ENCODE measurements around the gene SSBP4. TPM values are rescaled to one million over a fixed set of nuclear protein-coding genes. Genes with fewer than 3 reads are reported as not detected.

SSBP4 gene
- total and polyA plus RNA-seq, 9 of the 15 experiments (the other 6 are each of a cell fraction or from before 2014, with no cell fraction given) = 1.1 to 189 (median 39.0) TPM

- TF ChIP-seq, protein P1, sequence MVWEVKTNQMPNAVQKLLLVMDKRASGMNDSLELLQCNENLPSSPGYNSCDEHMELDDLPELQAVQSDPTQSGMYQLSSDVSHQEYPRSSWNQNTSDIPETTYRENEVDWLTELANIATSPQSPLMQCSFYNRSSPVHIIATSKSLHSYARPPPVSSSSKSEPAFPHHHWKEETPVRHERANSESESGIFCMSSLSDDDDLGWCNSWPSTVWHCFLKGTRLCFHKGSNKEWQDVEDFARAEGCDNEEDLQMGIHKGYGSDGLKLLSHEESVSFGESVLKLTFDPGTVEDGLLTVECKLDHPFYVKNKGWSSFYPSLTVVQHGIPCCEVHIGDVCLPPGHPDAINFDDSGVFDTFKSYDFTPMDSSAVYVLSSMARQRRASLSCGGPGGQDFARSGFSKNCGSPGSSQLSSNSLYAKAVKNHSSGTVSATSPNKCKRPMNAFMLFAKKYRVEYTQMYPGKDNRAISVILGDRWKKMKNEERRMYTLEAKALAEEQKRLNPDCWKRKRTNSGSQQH (CRISPR knock-in tag; IDR thresholded peaks at IDR 0.05) = no peak
- TF ChIP-seq ZBTB26 (CRISPR knock-in tag; IDR thresholded peaks at IDR 0.05) = no peak
- TF ChIP-seq CAMTA2 (CRISPR knock-in tag; conservative IDR thresholded peaks at IDR 0.05) = no peak
- 0 out of 2 replicates have a peak, but pooled peaks have one; percentile 7 for TF ChIP-seq MEF2D (tag; conservative IDR thresholded peaks at IDR 0.05; ENCODE audit: low read depth)
Measured at GRCh38 chr19:18418483-18419194, 559 bp upstream of the SSBP4 start (continued).

DNA sequence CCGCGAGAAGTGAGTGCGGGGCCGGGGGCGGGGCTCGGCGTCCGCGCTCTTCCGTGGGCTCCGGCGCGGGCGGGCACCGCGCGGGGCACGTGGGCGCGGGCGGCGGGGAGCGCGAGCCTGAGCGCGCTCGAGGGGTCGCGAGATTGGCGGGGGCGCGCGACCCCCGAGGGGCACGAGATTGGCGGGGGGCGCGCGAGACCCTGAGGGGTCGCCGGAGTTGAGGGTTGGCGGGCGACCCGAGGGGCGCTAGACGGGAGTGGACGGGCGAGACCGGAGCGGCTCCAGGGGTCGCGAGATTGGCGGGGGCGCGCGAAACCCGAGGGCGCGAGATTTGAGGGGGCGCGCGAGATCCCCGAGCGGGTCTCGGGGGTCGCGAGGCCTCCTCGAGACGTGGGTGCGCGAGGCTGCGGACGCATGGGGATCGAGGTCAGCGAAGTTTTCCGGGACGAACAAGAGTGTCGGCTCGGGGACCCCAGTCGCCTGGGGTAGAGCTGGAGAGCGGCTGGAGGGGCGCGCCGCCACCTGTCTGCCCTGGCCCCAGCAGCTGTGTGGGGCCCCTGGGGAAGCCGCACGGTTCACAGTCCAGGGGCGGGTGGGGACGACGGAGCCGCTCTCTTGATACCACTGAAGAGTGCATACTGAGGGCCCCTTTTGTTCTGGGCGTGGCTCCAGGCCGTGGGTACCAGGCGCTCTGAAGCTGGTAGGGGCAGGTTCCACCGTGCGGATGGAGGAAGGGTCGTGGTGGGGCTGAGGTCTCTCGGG lies 682 bp downstream of the SSBP4 start:
- Histone ChIP-seq H4K20me1 (replicated peaks; ENCODE audit: control insufficient read depth, insufficient read depth, low read length) (peaks cover 14% of the 10 kb centered on the region), H3K4me3 (peak overlapping the region; percentile 60), H3K4me1 (replicated peaks in 1 of 2; ENCODE audit: control insufficient read depth in 2 of 2, insufficient read depth in 2 of 2, low read length in 2 of 2) (peaks cover 47 to 96% of the 10 kb centered on the region in 2 experiments), H3K9me1 (ENCODE audit: control insufficient read depth, insufficient read depth, low read length) (no peaks in the 10 kb centered on the region), H3K9me3 (replicated peaks; ENCODE audit: control insufficient read depth, insufficient read depth, low read depth, low read length) (no peaks in the 10 kb centered on the region), H3K4me2 (ENCODE audit: insufficient read depth, low read length) (peak overlapping the region; percentile 82), H3K27ac (ENCODE audit: extremely low read depth, low read depth, low read length) (peak overlapping the region; percentile 80), H2AFZ (ENCODE audit: low read depth, low read length) (no peak overlapping the region), H3K79me2 (ENCODE audit: control insufficient read depth, insufficient read depth, low read length) (peaks cover 71% of the 10 kb centered on the region), H3K27me3 (ENCODE audit: control insufficient read depth in 2 of 2, insufficient read depth in 2 of 2, low read length in 2 of 2) (no peaks in the 10 kb centered on the region), H3K36me3 (ENCODE audit: control insufficient read depth, insufficient read depth, low read length) (peaks cover 31% of the 10 kb centered on the region; the same call in 2 of the 3 replicates), H3K9ac (ENCODE audit: insufficient read depth in 1 of 2, low read depth in 2 of 2, low read length in 2 of 2) (peak overlapping the region; percentile 85 to 95)
- in situ Hi-C loops (cut with MboI) (loop anchor here (10.0 kb wide), 1 partner anchor 325 kb away; the partner anchor contains the start of gene MAST3), intact Hi-C loops (cut with micrococcal nuclease) (loop anchor here (5.0 kb wide), 1 partner anchor 218 kb away; the partner anchor contains the start of gene RAB3A)
- BruUV-seq (replicated peaks) = no TSS peak
- FAIRE-seq (no peak), DNase-seq (ENCODE audit: extremely low read depth in 1 of 4, low spot score in 3 of 4) (peak; percentile 34 to 59 (median 54)), ATAC-seq (no peak)
- ChIA-PET CTCF (ENCODE audit: low intra/inter-chr PET ratio) (interaction anchor here (1.4 kb wide), 1 partner anchor 31 kb away, joined by 5 read pairs; no protein-coding TSS in a partner anchor), POLR2A (interaction anchor here (0.6 to 11.1 kb wide), 15 partner anchors 10 to 255 kb away, joined by 3 to 244 read pairs (median 4); partner anchors contain the start of genes GDF15 and JUND)
- WGBS (ENCODE audit: insufficient coverage, low coverage, missing lambda C conversion rate) = 2% methylated on average over 50 of the region's 97 CpGs
- TF ChIP-seq CHD2 (IDR thresholded peaks at IDR 0.05; ENCODE audit: low read depth, low read length) (peak; percentile 90), NFATC3 (IDR thresholded peaks at IDR 0.05) (no peak), TAF1 (IDR thresholded peaks at IDR 0.05; ENCODE audit: control insufficient read depth, extremely low read depth, insufficient read depth, low read length, severe bottlenecking) (peak; percentile 30), HDAC1 (IDR thresholded peaks at IDR 0.05) (peak in 1 of 2 experiments; percentile 23; a peak in 1 of 4 replicates)
- TF ChIP-seq, protein P2, sequence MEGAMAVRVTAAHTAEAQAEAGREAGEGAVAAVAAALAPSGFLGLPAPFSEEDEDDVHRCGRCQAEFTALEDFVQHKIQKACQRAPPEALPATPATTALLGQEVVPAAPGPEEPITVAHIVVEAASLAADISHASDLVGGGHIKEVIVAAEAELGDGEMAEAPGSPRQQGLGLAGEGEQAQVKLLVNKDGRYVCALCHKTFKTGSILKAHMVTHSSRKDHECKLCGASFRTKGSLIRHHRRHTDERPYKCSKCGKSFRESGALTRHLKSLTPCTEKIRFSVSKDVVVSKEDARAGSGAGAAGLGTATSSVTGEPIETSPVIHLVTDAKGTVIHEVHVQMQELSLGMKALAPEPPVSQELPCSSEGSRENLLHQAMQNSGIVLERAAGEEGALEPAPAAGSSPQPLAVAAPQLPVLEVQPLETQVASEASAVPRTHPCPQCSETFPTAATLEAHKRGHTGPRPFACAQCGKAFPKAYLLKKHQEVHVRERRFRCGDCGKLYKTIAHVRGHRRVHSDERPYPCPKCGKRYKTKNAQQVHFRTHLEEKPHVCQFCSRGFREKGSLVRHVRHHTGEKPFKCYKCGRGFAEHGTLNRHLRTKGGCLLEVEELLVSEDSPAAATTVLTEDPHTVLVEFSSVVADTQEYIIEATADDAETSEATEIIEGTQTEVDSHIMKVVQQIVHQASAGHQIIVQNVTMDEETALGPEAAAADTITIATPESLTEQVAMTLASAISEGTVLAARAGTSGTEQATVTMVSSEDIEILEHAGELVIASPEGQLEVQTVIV (CRISPR knock-in tag; IDR thresholded peaks at IDR 0.05; ENCODE audit: borderline replicate concordance) = 0 out of 2 replicates have a peak, but pooled peaks have one; percentile 6
- TF ChIP-seq, protein P3, sequence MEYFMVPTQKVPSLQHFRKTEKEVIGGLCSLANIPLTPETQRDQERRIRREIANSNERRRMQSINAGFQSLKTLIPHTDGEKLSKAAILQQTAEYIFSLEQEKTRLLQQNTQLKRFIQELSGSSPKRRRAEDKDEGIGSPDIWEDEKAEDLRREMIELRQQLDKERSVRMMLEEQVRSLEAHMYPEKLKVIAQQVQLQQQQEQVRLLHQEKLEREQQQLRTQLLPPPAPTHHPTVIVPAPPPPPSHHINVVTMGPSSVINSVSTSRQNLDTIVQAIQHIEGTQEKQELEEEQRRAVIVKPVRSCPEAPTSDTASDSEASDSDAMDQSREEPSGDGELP (CRISPR knock-in tag; IDR thresholded peaks at IDR 0.05; ENCODE audit: borderline replicate concordance) = peak; percentile 78; the same call in 1 of the 2 replicates

Data from K562 (cell line).